HepG2 (cell line): ENCODE data around the gene TRPV5.

ENCODE experiments used
- ARNT ChIP-seq: fragments of 450-650 bp; IDR thresholded peaks from 2 replicates; pipeline ENCODE4 v1.6.1; 2017
- ARNTL ChIP-seq: sonication (generic); formaldehyde crosslinking; IDR thresholded peaks from 2 replicates; pipeline ENCODE4 v1.4.0; 2020; ENCODE audit warnings: mild to moderate bottlenecking, missing genetic modification reagents
- CREM ChIP-seq, 2 experiments: sonication (generic) in 1 of 2; formaldehyde crosslinking in 1 of 2; IDR thresholded peaks; 2 replicates each; pipeline versions ENCODE4 v1.4.0 to v1.6.1; 2016 to 2020; ENCODE audit warnings: antibody characterized with exemption in 1 of 2, mild to moderate bottlenecking in 1 of 2, missing genetic modification reagents in 1 of 2
- FOXM1 ChIP-seq: sonication (generic); formaldehyde crosslinking; IDR thresholded peaks from 2 replicates; pipeline ENCODE4 v1.5.0; 2020; ENCODE audit warnings: missing genetic modification reagents
- POLR2AphosphoS5 ChIP-seq: IDR thresholded peaks from 2 replicates; pipeline ENCODE4 v1.6.1; 2012; ENCODE audit warnings: low read depth, low read length
- RFX5 ChIP-seq: IDR thresholded peaks from 2 replicates; pipeline ENCODE4 v1.6.1; 2011; ENCODE audit warnings: low read depth, low read length, improper control_type of control experiment
- SMC3 ChIP-seq: IDR thresholded peaks from 2 replicates; pipeline ENCODE4 v1.6.1; 2011; ENCODE audit warnings: low read length, improper control_type of control experiment
- ZSCAN29 ChIP-seq: sonication (generic); formaldehyde crosslinking; conservative IDR thresholded peaks from 2 replicates; pipeline ENCODE4 v1.4.0; 2020; ENCODE audit warnings: mild to moderate bottlenecking, missing genetic modification reagents
- TF ChIP-seq, protein P1 (sequence below): sonication (generic); formaldehyde crosslinking; IDR thresholded peaks from 2 replicates; pipeline ENCODE4 v1.4.0; 2020; ENCODE audit warnings: missing genetic modification reagents, borderline replicate concordance
- TF ChIP-seq, protein P2 (sequence below): sonication (generic); formaldehyde crosslinking; IDR thresholded peaks from 2 replicates; pipeline ENCODE4 v1.4.0; 2020; ENCODE audit warnings: missing genetic modification reagents

DNA sequence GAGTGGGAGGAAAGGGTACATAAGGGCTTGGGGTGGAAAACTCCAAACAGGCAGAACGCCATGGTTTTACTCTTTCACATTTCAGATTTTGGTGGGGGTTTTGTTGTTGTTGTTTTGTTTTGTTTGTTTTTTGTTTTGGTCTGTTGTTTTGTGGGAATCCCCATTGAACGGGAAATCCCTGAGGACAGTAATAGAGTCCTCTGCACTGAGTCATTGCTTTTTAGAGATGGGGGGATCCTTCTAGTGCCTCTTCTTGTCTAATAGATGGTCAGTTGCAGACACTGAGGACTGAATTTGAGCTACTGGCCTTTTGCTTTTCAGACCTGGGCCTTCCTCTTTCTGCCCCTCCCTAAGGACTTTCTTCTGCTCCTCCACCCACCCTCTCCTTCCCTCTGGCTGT lies 20.0 kb downstream of the TRPV5 start:
- no peak for TF ChIP-seq RFX5
- no peak for TF ChIP-seq ZSCAN29 (CRISPR knock-in tag)
- TF ChIP-seq POLR2AphosphoS5 = no peak
- no peak for TF ChIP-seq CREM (IDR thresholded peaks at IDR 0.05)
- TF ChIP-seq CREM (CRISPR knock-in tag; IDR thresholded peaks at IDR 0.05) = no peak
- TF ChIP-seq, protein P1, sequence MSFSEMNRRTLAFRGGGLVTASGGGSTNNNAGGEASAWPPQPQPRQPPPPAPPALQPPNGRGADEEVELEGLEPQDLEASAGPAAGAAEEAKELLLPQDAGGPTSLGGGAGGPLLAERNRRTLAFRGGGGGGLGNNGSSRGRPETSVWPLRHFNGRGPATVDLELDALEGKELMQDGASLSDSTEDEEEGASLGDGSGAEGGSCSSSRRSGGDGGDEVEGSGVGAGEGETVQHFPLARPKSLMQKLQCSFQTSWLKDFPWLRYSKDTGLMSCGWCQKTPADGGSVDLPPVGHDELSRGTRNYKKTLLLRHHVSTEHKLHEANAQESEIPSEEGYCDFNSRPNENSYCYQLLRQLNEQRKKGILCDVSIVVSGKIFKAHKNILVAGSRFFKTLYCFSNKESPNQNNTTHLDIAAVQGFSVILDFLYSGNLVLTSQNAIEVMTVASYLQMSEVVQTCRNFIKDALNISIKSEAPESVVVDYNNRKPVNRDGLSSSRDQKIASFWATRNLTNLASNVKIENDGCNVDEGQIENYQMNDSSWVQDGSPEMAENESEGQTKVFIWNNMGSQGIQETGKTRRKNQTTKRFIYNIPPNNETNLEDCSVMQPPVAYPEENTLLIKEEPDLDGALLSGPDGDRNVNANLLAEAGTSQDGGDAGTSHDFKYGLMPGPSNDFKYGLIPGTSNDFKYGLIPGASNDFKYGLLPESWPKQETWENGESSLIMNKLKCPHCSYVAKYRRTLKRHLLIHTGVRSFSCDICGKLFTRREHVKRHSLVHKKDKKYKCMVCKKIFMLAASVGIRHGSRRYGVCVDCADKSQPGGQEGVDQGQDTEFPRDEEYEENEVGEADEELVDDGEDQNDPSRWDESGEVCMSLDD (CRISPR knock-in tag) = no peak
- TF ChIP-seq FOXM1 (CRISPR knock-in tag) = no peak
- TF ChIP-seq ARNTL (CRISPR knock-in tag) = no peak
- TF ChIP-seq ARNT = no peak
- TF ChIP-seq SMC3 = no peak
- TF ChIP-seq, protein P2, sequence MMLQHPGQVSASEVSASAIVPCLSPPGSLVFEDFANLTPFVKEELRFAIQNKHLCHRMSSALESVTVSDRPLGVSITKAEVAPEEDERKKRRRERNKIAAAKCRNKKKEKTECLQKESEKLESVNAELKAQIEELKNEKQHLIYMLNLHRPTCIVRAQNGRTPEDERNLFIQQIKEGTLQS (CRISPR knock-in tag) = no peak
